DOHH2 (cell line): ENCODE results near the gene SLC12A2.

Experiments
- H3F3A ChIP-seq: fragments of 200-600 bp; sonication (generic), shearing (Covaris generic); 2 replicates; pipeline ENCODE4 v1.6.0; 2016; ENCODE audit warnings: antibody characterized with exemption, mild to moderate bottlenecking; ENCODE audit not compliant: control insufficient read depth, insufficient read depth
- H3K27ac ChIP-seq: fragments of 200-600 bp; sonication (generic); 2 replicates; pipeline ENCODE4 v1.5.1; 2014; ENCODE audit warnings: low read depth, mild to moderate bottlenecking, low read length, moderate library complexity
- H3K27me3 ChIP-seq: fragments of 200-600 bp; sonication (generic); 2 replicates; pipeline ENCODE4 v1.6.1; 2014; ENCODE audit warnings: mild to moderate bottlenecking, low read length, mixed read lengths; ENCODE audit not compliant: control insufficient read depth
- H3K36me3 ChIP-seq: fragments of 200-600 bp; sonication (generic); 2 replicates; pipeline ENCODE4 v1.6.1; 2014; ENCODE audit warnings: mild to moderate bottlenecking, low read length, moderate library complexity, mixed read lengths; ENCODE audit not compliant: control insufficient read depth
- H3K4me1 ChIP-seq: fragments of 200-600 bp; sonication (generic); 2 replicates; pipeline ENCODE4 v1.6.1; 2014; ENCODE audit warnings: mild to moderate bottlenecking, low read length, mixed read lengths; ENCODE audit not compliant: control insufficient read depth
- H3K4me2 ChIP-seq: fragments of 200-600 bp; sonication (generic); 2 replicates; pipeline ENCODE4 v1.6.0; 2014; ENCODE audit warnings: mild to moderate bottlenecking, low read length, moderate library complexity
- H3K4me3 ChIP-seq: fragments of 200-600 bp; sonication (generic); 2 replicates; pipeline ENCODE4 v1.5.1; 2014; ENCODE audit warnings: mild to moderate bottlenecking, low read length, mixed read lengths
- H3K79me2 ChIP-seq: fragments of 200-600 bp; sonication (generic); 2 replicates; pipeline ENCODE4 v1.6.1; 2014; ENCODE audit warnings: mild to moderate bottlenecking, low read length, mixed read lengths; ENCODE audit not compliant: control insufficient read depth
- H3K9me2 ChIP-seq: fragments of 200-600 bp; sonication (generic); replicated peaks from 2 replicates; pipeline ENCODE4 v1.6.1; 2014; ENCODE audit warnings: mild to moderate bottlenecking, low read length, mixed read lengths; ENCODE audit not compliant: control insufficient read depth
- H3K9me3 ChIP-seq: fragments of 200-600 bp; sonication (generic); 2 replicates; pipeline ENCODE4 v1.6.1; 2014; ENCODE audit warnings: antibody characterized with exemption, low read length, mixed read lengths; ENCODE audit not compliant: control insufficient read depth, insufficient read depth
- H4K20me1 ChIP-seq: fragments of 200-600 bp; sonication (generic); 2 replicates; pipeline ENCODE4 v1.6.0; 2014; ENCODE audit warnings: low read depth, mild to moderate bottlenecking, antibody characterized with exemption, low read length, moderate library complexity; ENCODE audit not compliant: control insufficient read depth, insufficient read depth
- EZH2phosphoT487 ChIP-seq: fragments of 200-600 bp; sonication (generic); IDR thresholded peaks from 2 replicates; pipeline ENCODE4 v1.6.1; 2017; ENCODE audit warnings: borderline replicate concordance, mild to moderate bottlenecking, antibody characterized with exemption, low read length, moderate library complexity, mixed read lengths
- TF ChIP-seq, protein P1 (sequence below): fragments of 200-600 bp; sonication (generic); IDR thresholded peaks from one replicate; pipeline ENCODE4 v1.5.1; 2014; ENCODE audit warnings: antibody characterized with exemption, mild to moderate bottlenecking, low read depth, low read length; ENCODE audit not compliant: poor library complexity, severe bottlenecking

Gene SLC12A2

DNA sequence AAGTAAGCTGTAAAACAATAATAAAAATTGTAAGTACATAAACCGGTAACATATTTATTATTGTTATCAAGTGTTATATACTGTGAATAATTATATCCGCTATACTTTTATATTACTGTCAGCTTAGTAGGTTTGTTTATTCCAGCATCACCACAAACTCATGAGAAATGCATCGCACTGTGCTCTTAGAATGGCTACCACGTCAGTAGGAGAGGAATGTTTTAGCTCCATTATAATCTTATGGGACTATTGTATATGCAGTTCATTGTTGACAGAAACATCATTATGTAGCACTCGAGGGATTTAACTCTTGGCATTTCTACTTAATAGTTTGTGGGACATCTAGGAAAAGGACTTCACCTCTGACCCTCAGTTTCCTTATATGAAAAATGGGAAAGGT lies 16.4 kb downstream of the SLC12A2 start:
- Histone ChIP-seq H3K27me3 (no peaks in the 10 kb centered on the region), H3K4me1 (peaks cover 11% of the 10 kb centered on the region), H3K9me3 (peaks cover 29% of the 10 kb centered on the region), H3F3A (no peaks in the 10 kb centered on the region; the same call in 1 of the 2 replicates), H3K4me2 (no peak overlapping the region), H3K9me2 (no peaks in the 10 kb centered on the region), H4K20me1 (no peaks in the 10 kb centered on the region), H3K79me2 (peaks cover 94% of the 10 kb centered on the region), H3K27ac (no peak overlapping the region), H3K36me3 (peaks cover 45% of the 10 kb centered on the region), H3K4me3 (no peak overlapping the region)
- no peak for TF ChIP-seq EZH2phosphoT487
- TF ChIP-seq, protein P1, sequence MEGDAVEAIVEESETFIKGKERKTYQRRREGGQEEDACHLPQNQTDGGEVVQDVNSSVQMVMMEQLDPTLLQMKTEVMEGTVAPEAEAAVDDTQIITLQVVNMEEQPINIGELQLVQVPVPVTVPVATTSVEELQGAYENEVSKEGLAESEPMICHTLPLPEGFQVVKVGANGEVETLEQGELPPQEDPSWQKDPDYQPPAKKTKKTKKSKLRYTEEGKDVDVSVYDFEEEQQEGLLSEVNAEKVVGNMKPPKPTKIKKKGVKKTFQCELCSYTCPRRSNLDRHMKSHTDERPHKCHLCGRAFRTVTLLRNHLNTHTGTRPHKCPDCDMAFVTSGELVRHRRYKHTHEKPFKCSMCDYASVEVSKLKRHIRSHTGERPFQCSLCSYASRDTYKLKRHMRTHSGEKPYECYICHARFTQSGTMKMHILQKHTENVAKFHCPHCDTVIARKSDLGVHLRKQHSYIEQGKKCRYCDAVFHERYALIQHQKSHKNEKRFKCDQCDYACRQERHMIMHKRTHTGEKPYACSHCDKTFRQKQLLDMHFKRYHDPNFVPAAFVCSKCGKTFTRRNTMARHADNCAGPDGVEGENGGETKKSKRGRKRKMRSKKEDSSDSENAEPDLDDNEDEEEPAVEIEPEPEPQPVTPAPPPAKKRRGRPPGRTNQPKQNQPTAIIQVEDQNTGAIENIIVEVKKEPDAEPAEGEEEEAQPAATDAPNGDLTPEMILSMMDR = no peak

DNA sequence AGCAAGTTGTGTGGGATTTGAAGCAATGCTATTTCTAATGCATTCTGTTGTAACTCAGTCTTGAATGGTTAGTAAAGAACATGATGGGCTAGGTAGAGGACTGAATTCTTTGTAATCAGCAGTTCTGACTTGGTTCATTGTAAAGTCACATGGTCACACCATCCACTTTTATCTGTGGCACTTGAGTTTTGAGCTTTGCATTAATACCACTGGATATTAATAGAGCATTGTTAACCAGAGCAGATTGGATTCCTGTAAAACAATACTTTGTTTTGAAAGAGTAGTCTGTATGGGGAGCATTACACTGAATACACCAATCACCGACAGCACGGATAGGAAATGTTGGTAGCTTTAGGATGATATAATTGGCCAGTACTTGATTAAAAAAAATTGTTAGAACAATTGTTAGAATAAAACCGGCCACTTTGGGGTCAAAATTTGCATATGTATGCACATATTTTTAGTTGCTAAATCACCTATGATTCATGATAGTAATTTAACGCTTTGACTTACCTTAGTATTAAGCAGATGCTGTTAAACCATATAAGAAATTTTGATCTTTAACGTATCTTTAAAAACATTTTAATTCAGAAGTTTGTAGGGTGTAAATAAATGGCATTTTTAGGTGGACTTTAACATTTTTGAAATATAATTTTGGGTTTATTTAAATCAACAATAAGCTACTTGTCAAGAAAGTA lies 17.4 kb downstream of the SLC12A2 start:
- H3K4me3 ChIP-seq = no peak overlapping the region
- no peaks in the 10 kb centered on the region for H3K9me2 ChIP-seq
- H3K27me3 ChIP-seq = no peaks in the 10 kb centered on the region
- peaks cover 94% of the 10 kb centered on the region for H3K79me2 ChIP-seq
- no peak overlapping the region for H3K27ac ChIP-seq
- peaks cover 11% of the 10 kb centered on the region for H3K4me1 ChIP-seq
- H3K9me3 ChIP-seq = peaks cover 20% of the 10 kb centered on the region
- H3K36me3 ChIP-seq = peaks cover 36% of the 10 kb centered on the region
- H3K4me2 ChIP-seq = no peak overlapping the region
- H4K20me1 ChIP-seq = no peaks in the 10 kb centered on the region
- no peaks in the 10 kb centered on the region; the same call in 1 of the 2 replicates for H3F3A ChIP-seq
- TF ChIP-seq, protein P1 = no peak
- TF ChIP-seq EZH2phosphoT487 = no peak

DNA sequence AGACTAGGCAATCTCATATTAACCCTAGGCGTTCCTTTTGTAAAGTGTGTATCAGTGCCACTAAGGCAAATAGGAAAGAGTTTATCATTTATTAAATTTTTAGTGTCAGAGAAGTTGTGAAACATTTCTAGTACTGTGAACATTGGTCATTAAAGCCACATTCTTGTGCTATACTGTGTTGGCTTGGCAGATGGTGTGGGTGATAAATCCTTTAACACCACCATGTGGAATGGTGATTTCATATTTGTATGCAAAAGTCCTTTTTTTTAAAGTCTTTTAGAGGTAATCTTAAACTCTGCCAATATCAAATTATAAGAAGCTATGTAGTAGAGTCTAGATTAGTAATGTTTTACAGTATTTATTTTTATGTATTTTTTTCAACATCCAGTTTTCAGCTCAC lies 18.1 kb downstream of the SLC12A2 start:
- TF ChIP-seq, protein P1 = no peak
- TF ChIP-seq EZH2phosphoT487 = no peak
- Histone ChIP-seq H3F3A (no peaks in the 10 kb centered on the region; the same call in 1 of the 2 replicates), H3K27ac (no peak overlapping the region), H3K4me1 (peaks cover 11% of the 10 kb centered on the region), H4K20me1 (no peaks in the 10 kb centered on the region), H3K9me3 (peaks cover 14% of the 10 kb centered on the region), H3K27me3 (no peaks in the 10 kb centered on the region), H3K79me2 (peaks cover 94% of the 10 kb centered on the region), H3K4me3 (no peak overlapping the region), H3K36me3 (peaks cover 30% of the 10 kb centered on the region), H3K9me2 (no peaks in the 10 kb centered on the region), H3K4me2 (no peak overlapping the region)
